HCT116 (cell line): ENCODE results near the gene TMPRSS13. TPM values are rescaled to one million over a fixed set of nuclear protein-coding genes. Genes with fewer than 3 reads are reported as not detected.

Source experiments
- ATAC-seq: fragments of 200-7000 bp; cut with Tn5 transposase; 2 replicates; pipeline ENCODE4 v1.9.1; 2020; ENCODE audit warnings: mild to moderate bottlenecking, moderate library complexity
- BruUV-seq: library from RNA; stranded (reverse); fragments of 400-500 nt; replicated peaks from 2 replicates; lab custom pipeline; 2021; lab: Mats Ljungman, UMichigan
- CTCF ChIA-PET: fragments of 300-600 bp; sonication (Branson Sonifier 250); formaldehyde crosslinking; loops from one replicate; lab custom pipeline; 2021; ENCODE audit warnings: antibody characterized with exemption; lab: Charles Lee
- POLR2A ChIA-PET: fragments of 300-600, 350-600 bp; sonication (Branson Sonifier 250); formaldehyde crosslinking; loops from one replicate; lab custom pipeline; 2021; ENCODE audit warnings: antibody characterized with exemption; lab: Charles Lee
- RAD21 ChIA-PET, 2 experiments: fragments of 300-600 bp; sonication (Branson Sonifier 250); formaldehyde crosslinking; loops; one replicate each; lab custom pipeline; 2023; ENCODE audit warnings: low total read pairs in 2 of 2; ENCODE audit not compliant: uncharacterized antibody in 2 of 2, unreplicated experiment in 2 of 2, low non-redundant PET in 1 of 2; lab: Charles Lee
- DNase-seq: peaks from one replicate; pipeline ENCODE4 v3.0.0-alpha.2; 2010; ENCODE audit warnings: low read depth, low spot score
- H2AFZ ChIP-seq: fragments of 200-600 bp; shearing (Covaris generic), sonication (generic); 2 replicates; pipeline ENCODE4 v1.6.1; 2017; ENCODE audit warnings: low read depth, mixed run types, mixed read lengths, antibody characterized with exemption, low read length; ENCODE audit not compliant: poor library complexity, severe bottlenecking
- H3K27ac ChIP-seq: 2 replicates; pipeline ENCODE4 v1.5.1; 2012; ENCODE audit warnings: low read depth, low read length
- H3K27me3 ChIP-seq: fragments of 200-600 bp; sonication (generic); 2 replicates; pipeline ENCODE4 v1.6.1; 2016; ENCODE audit warnings: mixed run types, low read length, mixed read lengths; ENCODE audit not compliant: insufficient read depth
- H3K36me3 ChIP-seq, 2 experiments: fragments of 200-500 bp in 1 of 2; fragments of 200-600 bp in 1 of 2; sonication (Bioruptor generic) in 1 of 2; sonication (generic) in 1 of 2; 2 replicates each; pipeline versions ENCODE4 v1.5.1 to v1.6.1; 2014 to 2016; ENCODE audit warnings: low read length in 2 of 2, inconsistent platforms in 1 of 2, mixed read lengths in 1 of 2, mixed run types in 1 of 2; ENCODE audit not compliant: insufficient read depth in 2 of 2, control insufficient read depth in 1 of 2
- H3K4me1 ChIP-seq, 2 experiments: fragments of 200-600 bp in 1 of 2; sonication (generic) in 1 of 2; 2 replicates each; pipeline versions ENCODE4 v1.5.1 to v1.6.1; 2012 to 2017; ENCODE audit warnings: low read length in 2 of 2, inconsistent platforms in 1 of 2, mild to moderate bottlenecking in 1 of 2, mixed read lengths in 1 of 2, mixed run types in 1 of 2, moderate library complexity in 1 of 2; ENCODE audit not compliant: insufficient read depth in 2 of 2, control insufficient read depth in 1 of 2
- H3K4me2 ChIP-seq: fragments of 200-600 bp; sonication (generic); 2 replicates; pipeline ENCODE4 v1.6.1; 2017; ENCODE audit warnings: mixed run types, low read length, mixed read lengths
- H3K4me3 ChIP-seq, 2 experiments: fragments of 200-600 bp in 1 of 2; sonication (generic) in 1 of 2; replicated peaks in 1 of 2; 2 replicates each; pipeline ENCODE4 v1.5.1; 2011 to 2016; ENCODE audit warnings: low read length in 2 of 2, control low read depth in 1 of 2, low read depth in 1 of 2, mild to moderate bottlenecking in 1 of 2, mixed read lengths in 1 of 2, mixed run types in 1 of 2
- H3K79me2 ChIP-seq: fragments of 200-600 bp; sonication (generic); 2 replicates; pipeline ENCODE4 v1.6.1; 2017; ENCODE audit warnings: mild to moderate bottlenecking, mixed run types, low read length, moderate library complexity, mixed read lengths; ENCODE audit not compliant: insufficient read depth
- H3K9ac ChIP-seq: fragments of 200-600 bp; sonication (generic); 2 replicates; pipeline ENCODE4 v1.6.1; 2016; ENCODE audit warnings: low read length, mixed read lengths
- H3K9me2 ChIP-seq: fragments of 200-600 bp; sonication (generic), shearing (Covaris generic); 2 replicates; pipeline ENCODE4 v1.6.1; 2017; ENCODE audit warnings: mixed run types, mild to moderate bottlenecking, moderate library complexity; ENCODE audit not compliant: insufficient read depth
- H3K9me3 ChIP-seq, 2 experiments: fragments of 200-500 bp in 1 of 2; fragments of 200-600 bp in 1 of 2; sonication (Bioruptor generic) in 1 of 2; sonication (generic) in 1 of 2; 2 replicates each; pipeline ENCODE4 v1.6.1; 2014 to 2017; ENCODE audit warnings: low read length in 2 of 2, mixed read lengths in 2 of 2, inconsistent platforms in 1 of 2, low read depth in 1 of 2, mild to moderate bottlenecking in 1 of 2, mixed run types in 1 of 2, moderate library complexity in 1 of 2; ENCODE audit not compliant: control insufficient read depth in 1 of 2, insufficient read depth in 1 of 2
- H4K20me1 ChIP-seq: fragments of 200-600 bp; sonication (generic), shearing (Covaris generic); 2 replicates; pipeline ENCODE4 v1.6.1; 2017; ENCODE audit warnings: mixed run types, mild to moderate bottlenecking, moderate library complexity; ENCODE audit not compliant: insufficient read depth
- CBX3 ChIP-seq: IDR thresholded peaks from 2 replicates; pipeline ENCODE4 v1.6.1; 2012; ENCODE audit warnings: low read depth
- CEBPB ChIP-seq: IDR thresholded peaks from 2 replicates; pipeline ENCODE4 v1.6.1; 2012; ENCODE audit warnings: low read depth
- EZH2 ChIP-seq: fragments of 200-600 bp; sonication (generic); IDR thresholded peaks from 2 replicates; pipeline ENCODE4 v1.6.1; 2017; ENCODE audit warnings: antibody characterized with exemption, mixed run types
- EZH2phosphoT487 ChIP-seq: fragments of 200-600 bp; IDR thresholded peaks from 2 replicates; pipeline ENCODE4 v1.6.1; 2018; ENCODE audit warnings: antibody characterized with exemption, borderline replicate concordance
- FOSL1 ChIP-seq: IDR thresholded peaks from 2 replicates; pipeline ENCODE4 v1.6.1; 2012; ENCODE audit warnings: low read depth
- JUND ChIP-seq: IDR thresholded peaks from 2 replicates; pipeline ENCODE4 v1.6.1; 2012
- POLR2AphosphoS5 ChIP-seq: IDR thresholded peaks from 2 replicates; pipeline ENCODE4 v1.6.1; 2011; ENCODE audit warnings: mild to moderate bottlenecking, low read depth, low read length, moderate library complexity
- RAD21 ChIP-seq: IDR thresholded peaks from 2 replicates; pipeline ENCODE4 v1.6.1; 2012; ENCODE audit warnings: low read depth, mild to moderate bottlenecking
- SIN3A ChIP-seq: IDR thresholded peaks from 2 replicates; pipeline ENCODE4 v1.6.1; 2012; ENCODE audit warnings: low read depth
- SP1 ChIP-seq: IDR thresholded peaks from 2 replicates; pipeline ENCODE4 v1.6.1; 2012; ENCODE audit warnings: low read depth
- TCF7L2 ChIP-seq: IDR thresholded peaks from 2 replicates; pipeline ENCODE4 v1.7.0; 2011; ENCODE audit warnings: borderline replicate concordance, inconsistent platforms; ENCODE audit not compliant: insufficient read depth, insufficient read length; ENCODE audit errors: extremely low read depth
- YY1 ChIP-seq: IDR thresholded peaks from 2 replicates; pipeline ENCODE4 v1.6.1; 2011; ENCODE audit warnings: low read length, low read depth, moderate library complexity, mild to moderate bottlenecking; ENCODE audit not compliant: insufficient replicate concordance; ENCODE audit errors: extremely low read depth
- ZFX ChIP-seq: fragments of 450-650 bp; IDR thresholded peaks from 2 replicates; pipeline ENCODE4 v1.6.1; 2017
- intact Hi-C: fragments of 100-400 bp; cut with micrococcal nuclease; formaldehyde crosslinking; loops from 2 replicates; pipeline ENCODE4 v1.10.0; 2022
- total RNA-seq: library from RNA; stranded (reverse); gene quantifications from one replicate; pipeline ENCODE4 v1.2.1, GENCODE V29; 2021; ENCODE audit not compliant: unreplicated experiment
- TF ChIP-seq, protein P1 (sequence below): IDR thresholded peaks from 2 replicates; pipeline ENCODE4 v1.6.1; 2011; ENCODE audit warnings: mild to moderate bottlenecking, low read length, moderate library complexity; ENCODE audit not compliant: insufficient replicate concordance; ENCODE audit errors: extremely low read depth
- TF ChIP-seq, protein P2 (sequence below): IDR thresholded peaks from 2 replicates; pipeline ENCODE4 v1.6.1; 2012
- TF ChIP-seq, protein P3 (sequence below), 3 experiments: fragments of 200-600 bp in 1 of 3; sonication (generic) in 1 of 3; IDR thresholded peaks in 2 of 3; conservative IDR thresholded peaks in 1 of 3; 2 replicates each; pipeline ENCODE4 v1.5.1; 2012 to 2017; ENCODE audit warnings: low read depth in 2 of 3, low read length in 2 of 3, antibody characterized with exemption in 1 of 3, borderline replicate concordance in 1 of 3, control low read depth in 1 of 3, mild to moderate bottlenecking in 1 of 3, mixed read lengths in 1 of 3, mixed run types in 1 of 3, moderate library complexity in 1 of 3; ENCODE audit not compliant: insufficient read depth in 1 of 3

The TMPRSS13 gene
- total RNA-seq, 1 experiment from 2014 or later, result 0.52 TPM

DNA sequence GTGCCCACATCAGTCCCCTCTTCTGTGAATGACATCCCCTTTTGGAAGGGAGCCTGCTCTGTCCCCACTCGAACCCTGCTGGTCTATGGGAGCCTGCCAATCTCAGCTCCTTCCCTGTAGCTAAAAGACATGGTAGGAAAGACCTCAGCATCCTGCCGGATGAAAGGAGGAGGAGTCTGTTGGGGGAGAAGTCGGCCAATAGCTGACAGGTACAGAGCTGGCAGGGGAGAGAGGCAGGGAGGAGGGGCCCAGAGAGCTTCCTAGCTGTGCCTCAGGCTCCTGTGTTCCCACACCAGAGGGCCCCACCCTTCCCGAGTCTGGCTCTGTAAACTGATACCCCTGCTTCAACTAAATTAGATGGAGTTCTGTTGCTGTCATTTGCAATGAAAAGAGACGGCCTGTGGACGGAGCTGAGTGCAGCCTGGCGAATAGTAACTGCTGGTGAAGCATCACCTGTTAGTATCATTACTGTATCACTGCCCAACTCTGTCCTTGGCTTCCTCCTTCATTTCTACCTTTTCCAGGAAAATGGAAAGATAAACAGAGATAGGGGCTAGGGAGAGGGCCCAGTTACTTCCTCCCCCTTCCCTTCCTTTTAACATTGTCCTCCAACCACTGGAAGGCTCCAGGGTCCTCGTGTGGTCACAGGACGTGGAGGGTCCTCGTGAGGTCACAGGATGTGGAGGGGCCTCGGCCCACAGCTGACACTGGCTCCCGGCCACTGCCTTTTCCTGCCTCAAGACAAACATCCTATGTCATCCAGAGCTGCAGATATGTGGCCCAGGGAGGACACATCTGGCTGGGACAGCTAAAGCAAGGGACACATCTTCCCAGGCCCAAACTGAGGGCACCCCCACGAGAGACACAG is 67.8 kb downstream of the TMPRSS13 start:
- Histone ChIP-seq H3K9ac (no peak overlapping the region), H4K20me1 (no peaks in the 10 kb centered on the region), H3K79me2 (no peaks in the 10 kb centered on the region), H3K36me3 (no peaks in the 10 kb centered on the region), H2AFZ (no peak overlapping the region), H3K27ac (no peak overlapping the region), H3K4me2 (no peak overlapping the region), H3K9me3 (no peaks in the 10 kb centered on the region), H3K27me3 (no peaks in the 10 kb centered on the region), H3K4me3 (no peak overlapping the region), H3K9me2 (no peaks in the 10 kb centered on the region), H3K4me1 (0 out of 4 replicates have a peak, but pooled peaks cover 0 to 2% of the 10 kb centered on the region in 2 experiments)
- no TSS peak for BruUV-seq
- RAD21 ChIA-PET, result no interaction called here
- no peak for TF ChIP-seq RAD21
- CTCF ChIA-PET, result no interaction called here
- POLR2A ChIA-PET, result no interaction called here
- intact Hi-C loops, result no loop called here
- ATAC-seq (peak; percentile 78), DNase-seq (no peak)

DNA sequence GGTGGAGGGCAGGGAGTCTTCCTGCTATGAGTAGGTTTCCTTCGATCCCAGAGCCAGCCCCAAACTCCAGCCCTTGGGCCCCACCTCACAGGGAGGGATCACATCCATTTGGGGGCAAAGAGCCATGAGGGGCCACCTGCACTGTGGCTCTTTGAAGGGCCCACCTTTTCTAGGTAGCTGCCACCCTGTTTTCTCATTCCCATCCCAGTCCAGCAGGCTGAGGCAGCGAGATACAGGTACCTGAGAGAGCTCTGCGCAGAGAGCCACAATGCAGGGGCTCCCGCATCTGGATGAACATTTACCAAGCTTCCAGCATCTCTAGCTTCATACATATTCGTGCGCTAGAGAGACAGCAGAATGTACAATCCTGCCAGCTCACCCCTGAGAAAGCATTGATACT is 69.1 kb downstream of the TMPRSS13 start:
- H2AFZ ChIP-seq, result no peak overlapping the region
- 0 out of 4 replicates have a peak, but pooled peaks cover 0 to 2% of the 10 kb centered on the region in 2 experiments for H3K4me1 ChIP-seq
- no peak overlapping the region for H3K27ac ChIP-seq
- no peaks in the 10 kb centered on the region for H4K20me1 ChIP-seq
- no TSS peak for BruUV-seq
- CTCF ChIA-PET, result no interaction called here
- ATAC-seq, result no peak
- intact Hi-C loops, result no loop called here
- RAD21 ChIA-PET, result no interaction called here
- H3K4me2 ChIP-seq, result no peak overlapping the region
- H3K9me2 ChIP-seq, result no peaks in the 10 kb centered on the region
- no peak for DNase-seq
- POLR2A ChIA-PET, result no interaction called here
- no peaks in the 10 kb centered on the region for H3K9me3 ChIP-seq
- H3K4me3 ChIP-seq, result no peak overlapping the region
- H3K27me3 ChIP-seq, result no peaks in the 10 kb centered on the region
- H3K79me2 ChIP-seq, result no peaks in the 10 kb centered on the region
- H3K36me3 ChIP-seq, result no peaks in the 10 kb centered on the region
- H3K9ac ChIP-seq, result no peak overlapping the region
- TF ChIP-seq CBX3 (no peak), EZH2 (no peak), SP1 (no peak), EZH2phosphoT487 (no peak), ZFX (no peak), YY1 (no peak), TCF7L2 (no peak), SIN3A (no peak), POLR2AphosphoS5 (no peak), JUND (no peak), CEBPB (no peak), FOSL1 (no peak), RAD21 (no peak)
- TF ChIP-seq, protein P1, sequence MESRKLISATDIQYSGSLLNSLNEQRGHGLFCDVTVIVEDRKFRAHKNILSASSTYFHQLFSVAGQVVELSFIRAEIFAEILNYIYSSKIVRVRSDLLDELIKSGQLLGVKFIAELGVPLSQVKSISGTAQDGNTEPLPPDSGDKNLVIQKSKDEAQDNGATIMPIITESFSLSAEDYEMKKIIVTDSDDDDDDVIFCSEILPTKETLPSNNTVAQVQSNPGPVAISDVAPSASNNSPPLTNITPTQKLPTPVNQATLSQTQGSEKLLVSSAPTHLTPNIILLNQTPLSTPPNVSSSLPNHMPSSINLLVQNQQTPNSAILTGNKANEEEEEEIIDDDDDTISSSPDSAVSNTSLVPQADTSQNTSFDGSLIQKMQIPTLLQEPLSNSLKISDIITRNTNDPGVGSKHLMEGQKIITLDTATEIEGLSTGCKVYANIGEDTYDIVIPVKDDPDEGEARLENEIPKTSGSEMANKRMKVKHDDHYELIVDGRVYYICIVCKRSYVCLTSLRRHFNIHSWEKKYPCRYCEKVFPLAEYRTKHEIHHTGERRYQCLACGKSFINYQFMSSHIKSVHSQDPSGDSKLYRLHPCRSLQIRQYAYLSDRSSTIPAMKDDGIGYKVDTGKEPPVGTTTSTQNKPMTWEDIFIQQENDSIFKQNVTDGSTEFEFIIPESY, result no peak
- TF ChIP-seq, protein P2, sequence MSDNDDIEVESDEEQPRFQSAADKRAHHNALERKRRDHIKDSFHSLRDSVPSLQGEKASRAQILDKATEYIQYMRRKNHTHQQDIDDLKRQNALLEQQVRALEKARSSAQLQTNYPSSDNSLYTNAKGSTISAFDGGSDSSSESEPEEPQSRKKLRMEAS, result no peak
- TF ChIP-seq, protein P3, sequence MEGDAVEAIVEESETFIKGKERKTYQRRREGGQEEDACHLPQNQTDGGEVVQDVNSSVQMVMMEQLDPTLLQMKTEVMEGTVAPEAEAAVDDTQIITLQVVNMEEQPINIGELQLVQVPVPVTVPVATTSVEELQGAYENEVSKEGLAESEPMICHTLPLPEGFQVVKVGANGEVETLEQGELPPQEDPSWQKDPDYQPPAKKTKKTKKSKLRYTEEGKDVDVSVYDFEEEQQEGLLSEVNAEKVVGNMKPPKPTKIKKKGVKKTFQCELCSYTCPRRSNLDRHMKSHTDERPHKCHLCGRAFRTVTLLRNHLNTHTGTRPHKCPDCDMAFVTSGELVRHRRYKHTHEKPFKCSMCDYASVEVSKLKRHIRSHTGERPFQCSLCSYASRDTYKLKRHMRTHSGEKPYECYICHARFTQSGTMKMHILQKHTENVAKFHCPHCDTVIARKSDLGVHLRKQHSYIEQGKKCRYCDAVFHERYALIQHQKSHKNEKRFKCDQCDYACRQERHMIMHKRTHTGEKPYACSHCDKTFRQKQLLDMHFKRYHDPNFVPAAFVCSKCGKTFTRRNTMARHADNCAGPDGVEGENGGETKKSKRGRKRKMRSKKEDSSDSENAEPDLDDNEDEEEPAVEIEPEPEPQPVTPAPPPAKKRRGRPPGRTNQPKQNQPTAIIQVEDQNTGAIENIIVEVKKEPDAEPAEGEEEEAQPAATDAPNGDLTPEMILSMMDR (IDR thresholded peaks at IDR 0.05 in 2 of 3, conservative IDR thresholded peaks at IDR 0.05 in 1 of 3; ENCODE audit: borderline replicate concordance in 1 of 3, insufficient read depth in 1 of 3, low read depth in 2 of 3, low read length in 2 of 3), result no peak
